Loucy (cell line): ENCODE results near the gene TEX2.

Source experiments
- CTCF ChIP-seq: fragments of 200-600 bp; sonication (generic); conservative IDR thresholded peaks from 2 replicates; pipeline ENCODE4 v1.5.1; 2014; ENCODE audit warnings: mild to moderate bottlenecking, antibody characterized with exemption, low read length
- EZH2phosphoT487 ChIP-seq: fragments of 200-600 bp; IDR thresholded peaks from 2 replicates; pipeline ENCODE4 v1.6.1; 2018; ENCODE audit warnings: antibody characterized with exemption, mild to moderate bottlenecking, moderate library complexity, borderline replicate concordance

- no peak for TF ChIP-seq EZH2phosphoT487
- TF ChIP-seq CTCF, result no peak
These were observed 100.5 kb downstream of the TEX2 start for GRCh38 chr17:64162554-64162953.
